Measurements from ENCODE around the gene OSM.
"Not testable (repeated sequence)": the region's sequence is repeated elsewhere in the genome, so short reads cannot be mapped to it uniquely, and the experiment has no call there.

Gene OSM

GRCh38 chr22:30245985-30246813, 20.5 kb downstream of the OSM start, which contains the start of gene LIF:
TSS of gene LIF (minus strand) at chr22:30246759. CDS start at chr22:30246695, 64 bp downstream.
- in situ Hi-C loops (cut with MboI; ENCODE audit: low sequenced_read_pairs) = no loop called here

GRCh38 chr22:30245181-30245984, 21.3 kb downstream of the OSM start:
- in situ Hi-C loops (cut with MboI; ENCODE audit: low sequenced_read_pairs) = no loop called here

GRCh38 chr22:30244641-30245040, 22.0 kb downstream of the OSM start:
- in situ Hi-C loops (cut with MboI; ENCODE audit: low sequenced_read_pairs) = no loop called here

GRCh38 chr22:30244066-30244465, 22.6 kb downstream of the OSM start:
- in situ Hi-C loops (cut with MboI; ENCODE audit: low sequenced_read_pairs) = no loop called here

GRCh38 chr22:30243661-30244060, 23.0 kb downstream of the OSM start:
- in situ Hi-C loops (cut with MboI; ENCODE audit: low sequenced_read_pairs) = no loop called here

GRCh38 chr22:30241576-30242371, 24.9 kb downstream of the OSM start:
- in situ Hi-C loops (cut with MboI; ENCODE audit: low sequenced_read_pairs) = no loop called here

- in situ Hi-C loops (cut with MboI; ENCODE audit: low sequenced_read_pairs) = no loop called here
Observed at GRCh38 chr22:30240541-30241417, 25.9 kb downstream of the OSM start.

GRCh38 chr22:30239488-30240405, 26.9 kb downstream of the OSM start:
- in situ Hi-C loops (cut with MboI; ENCODE audit: low sequenced_read_pairs) = no loop called here

- in situ Hi-C loops (cut with MboI; ENCODE audit: low sequenced_read_pairs) = no loop called here
Observed at GRCh38 chr22:30238661-30239487, 27.8 kb downstream of the OSM start.

GRCh38 chr22:30238136-30238535, 28.5 kb downstream of the OSM start:
- in situ Hi-C loops (cut with MboI; ENCODE audit: low sequenced_read_pairs) = no loop called here

GRCh38 chr22:30236875-30237274, 29.8 kb downstream of the OSM start:
- in situ Hi-C loops (cut with MboI; ENCODE audit: low sequenced_read_pairs) = no loop called here

- in situ Hi-C loops (cut with MboI; ENCODE audit: low sequenced_read_pairs) = no loop called here
Observed at GRCh38 chr22:30235687-30236170, 30.9 kb downstream of the OSM start.

GRCh38 chr22:30234786-30235470, 31.7 kb downstream of the OSM start:
- in situ Hi-C loops (cut with MboI; ENCODE audit: low sequenced_read_pairs) = no loop called here

- in situ Hi-C loops (cut with MboI; ENCODE audit: low sequenced_read_pairs) = not testable (repeated sequence)
Observed at GRCh38 chr22:30234325-30234724, 32.3 kb downstream of the OSM start.

GRCh38 chr22:30233582-30233981, 33.1 kb downstream of the OSM start:
- in situ Hi-C loops (cut with MboI; ENCODE audit: low sequenced_read_pairs) = no loop called here

GRCh38 chr22:30232716-30233218, 33.9 kb downstream of the OSM start:
- in situ Hi-C loops (cut with MboI; ENCODE audit: low sequenced_read_pairs) = no loop called here

GRCh38 chr22:30230787-30231461, 35.7 kb downstream of the OSM start:
- in situ Hi-C loops (cut with MboI; ENCODE audit: low sequenced_read_pairs) = no loop called here

Data from HL-60/S4 (cell line).